ENCODE measurements around the gene TRPM2. TPM values are rescaled to one million over a fixed set of nuclear protein-coding genes. Genes with fewer than 3 reads are reported as not detected.

Gene TRPM2
- polyA plus RNA-seq, 4 donors = 0.92 to 1.2 (median 1.1) TPM

GRCh38 chr21:44455524-44456213, 102.2 kb downstream of the TRPM2 start:
- DNase-seq (ENCODE audit: low read depth in 4 of 4, low spot score in 2 of 4) = no peak

GRCh38 chr21:44456214-44456914, 102.9 kb downstream of the TRPM2 start:
- no peak for DNase-seq (ENCODE audit: low read depth in 4 of 4, low spot score in 2 of 4)

GRCh38 chr21:44456915-44457736, 103.7 kb downstream of the TRPM2 start:
- DNase-seq (ENCODE audit: low read depth in 4 of 4, low spot score in 2 of 4) = no peak

- DNase-seq (ENCODE audit: low read depth in 4 of 4, low spot score in 2 of 4) = no peak
Observed at GRCh38 chr21:44458971-44459711, 105.7 kb downstream of the TRPM2 start.

GRCh38 chr21:44459712-44460440, 106.5 kb downstream of the TRPM2 start:
- no peak for DNase-seq (ENCODE audit: low read depth in 4 of 4, low spot score in 2 of 4)

- no peak for DNase-seq (ENCODE audit: low read depth in 4 of 4, low spot score in 2 of 4)
Observed at GRCh38 chr21:44460441-44460755, 107.0 kb downstream of the TRPM2 start.

- no peak for DNase-seq (ENCODE audit: low read depth in 4 of 4, low spot score in 2 of 4)
Observed at GRCh38 chr21:44461005-44461404, 107.6 kb downstream of the TRPM2 start.

GRCh38 chr21:44461464-44462001, 108.1 kb downstream of the TRPM2 start:
- DNase-seq (ENCODE audit: low read depth in 4 of 4, low spot score in 2 of 4) = no peak

- no peak for DNase-seq (ENCODE audit: low read depth in 4 of 4, low spot score in 2 of 4)
Observed at GRCh38 chr21:44462086-44462833, 108.8 kb downstream of the TRPM2 start.

- no peak for DNase-seq (ENCODE audit: low read depth in 4 of 4, low spot score in 2 of 4)
Observed at GRCh38 chr21:44462834-44463200, 109.4 kb downstream of the TRPM2 start.

GRCh38 chr21:44463724-44464123, 110.3 kb downstream of the TRPM2 start:
- no peak for DNase-seq (ENCODE audit: low read depth in 4 of 4, low spot score in 2 of 4)

GRCh38 chr21:44464351-44464750, 110.9 kb downstream of the TRPM2 start:
- no peak for DNase-seq (ENCODE audit: low read depth in 4 of 4, low spot score in 2 of 4)

GRCh38 chr21:44466351-44466954, 113.0 kb downstream of the TRPM2 start:
- no peak for DNase-seq (ENCODE audit: low read depth in 4 of 4, low spot score in 2 of 4)

- no peak for DNase-seq (ENCODE audit: low read depth in 4 of 4, low spot score in 2 of 4)
Observed at GRCh38 chr21:44466996-44467858, 113.8 kb downstream of the TRPM2 start.

- DNase-seq (ENCODE audit: low read depth in 4 of 4, low spot score in 2 of 4) = no peak
Observed at GRCh38 chr21:44467859-44468195, 114.4 kb downstream of the TRPM2 start.

GRCh38 chr21:44471341-44471740, 117.9 kb downstream of the TRPM2 start:
- no peak for DNase-seq (ENCODE audit: low read depth in 4 of 4, low spot score in 2 of 4)

GRCh38 chr21:44471996-44472395, 118.6 kb downstream of the TRPM2 start:
- DNase-seq (ENCODE audit: low read depth in 4 of 4, low spot score in 2 of 4) = no peak

GRCh38 chr21:44473915-44474555, 120.6 kb downstream of the TRPM2 start:
- no peak for DNase-seq (ENCODE audit: low read depth in 4 of 4, low spot score in 2 of 4)
